SU-DHL-6 (cell line): Measurements from ENCODE around the gene RASA1.

Experiments used
- EZH2phosphoT487 ChIP-seq: fragments of 200-600 bp; sonication (generic), shearing (Covaris generic); conservative IDR thresholded peaks from 2 replicates; pipeline ENCODE4 v1.6.1; 2018; ENCODE audit warnings: mild to moderate bottlenecking, antibody characterized with exemption, low read length, moderate library complexity, mixed read lengths
- TF ChIP-seq, protein P1 (sequence below): fragments of 200-600 bp; sonication (generic); IDR thresholded peaks from one replicate; pipeline ENCODE4 v1.5.1; 2017; ENCODE audit warnings: antibody characterized with exemption, mild to moderate bottlenecking, low read length, moderate library complexity; ENCODE audit not compliant: insufficient read depth, poor library complexity, severe bottlenecking

DNA sequence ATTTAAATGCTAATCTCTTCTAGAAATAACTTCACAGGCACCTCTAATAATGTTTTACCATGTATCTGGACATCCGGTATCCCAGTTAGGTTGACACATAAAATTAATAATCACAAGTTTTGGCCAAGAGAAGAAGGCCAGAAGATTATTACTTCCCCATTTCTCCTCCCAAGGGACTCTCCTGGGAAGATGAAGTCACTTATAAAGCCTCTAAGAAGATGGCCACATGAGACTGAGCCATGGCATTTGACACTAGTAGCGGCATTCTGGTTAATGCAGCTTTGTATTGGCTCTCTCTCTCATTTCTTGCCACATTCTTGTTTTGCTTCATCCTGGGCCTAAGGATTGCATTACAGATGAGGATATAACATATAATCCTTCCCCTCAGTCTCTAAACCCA, 34.5 kb upstream of the RASA1 start:
- TF ChIP-seq, protein P1, sequence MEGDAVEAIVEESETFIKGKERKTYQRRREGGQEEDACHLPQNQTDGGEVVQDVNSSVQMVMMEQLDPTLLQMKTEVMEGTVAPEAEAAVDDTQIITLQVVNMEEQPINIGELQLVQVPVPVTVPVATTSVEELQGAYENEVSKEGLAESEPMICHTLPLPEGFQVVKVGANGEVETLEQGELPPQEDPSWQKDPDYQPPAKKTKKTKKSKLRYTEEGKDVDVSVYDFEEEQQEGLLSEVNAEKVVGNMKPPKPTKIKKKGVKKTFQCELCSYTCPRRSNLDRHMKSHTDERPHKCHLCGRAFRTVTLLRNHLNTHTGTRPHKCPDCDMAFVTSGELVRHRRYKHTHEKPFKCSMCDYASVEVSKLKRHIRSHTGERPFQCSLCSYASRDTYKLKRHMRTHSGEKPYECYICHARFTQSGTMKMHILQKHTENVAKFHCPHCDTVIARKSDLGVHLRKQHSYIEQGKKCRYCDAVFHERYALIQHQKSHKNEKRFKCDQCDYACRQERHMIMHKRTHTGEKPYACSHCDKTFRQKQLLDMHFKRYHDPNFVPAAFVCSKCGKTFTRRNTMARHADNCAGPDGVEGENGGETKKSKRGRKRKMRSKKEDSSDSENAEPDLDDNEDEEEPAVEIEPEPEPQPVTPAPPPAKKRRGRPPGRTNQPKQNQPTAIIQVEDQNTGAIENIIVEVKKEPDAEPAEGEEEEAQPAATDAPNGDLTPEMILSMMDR = no peak
- TF ChIP-seq EZH2phosphoT487 = no peak
